ENCODE results near the gene TMEM88. TPM values are rescaled to one million over a fixed set of nuclear protein-coding genes. Genes with fewer than 3 reads are reported as not detected.

The TMEM88 gene
- total RNA-seq, 2 donors from 2014 or later = 16.8 to 26.8 TPM

DNA sequence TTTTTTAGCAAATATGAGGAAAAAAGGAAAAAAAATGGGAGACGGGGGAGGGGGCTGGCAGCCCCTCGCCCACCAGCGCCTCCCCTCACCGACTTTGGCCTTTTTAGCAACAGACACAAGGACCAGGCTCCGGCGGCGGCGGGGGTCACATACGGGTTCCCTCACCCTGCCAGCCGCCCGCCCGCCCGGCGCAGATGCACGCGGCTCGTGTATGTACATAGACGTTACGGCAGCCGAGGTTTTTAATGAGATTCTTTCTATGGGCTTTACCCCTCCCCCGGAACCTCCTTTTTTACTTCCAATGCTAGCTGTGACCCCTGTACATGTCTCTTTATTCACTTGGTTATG is 1.2 kb upstream of the TMEM88 start:
- Mint-ChIP-seq H3K4me3 (no peak overlapping the region), H3K36me3 (ENCODE audit: low read depth) (peaks cover 40% of the 10 kb centered on the region), H3K9me3 (no peaks in the 10 kb centered on the region), H3K27me3 (ENCODE audit: insufficient read depth) (peaks cover 36% of the 10 kb centered on the region), H3K4me1 (peaks cover 14% of the 10 kb centered on the region), H3K27ac (no peak overlapping the region)
- Histone ChIP-seq H3K9ac (ENCODE audit: extremely low read depth, low read length, poor library complexity, severe bottlenecking) (no peak overlapping the region), H3K27ac (ENCODE audit: low read depth, low read length) (no peak overlapping the region), H3K9me3 (ENCODE audit: control insufficient read depth, low read length) (no peaks in the 10 kb centered on the region), H3K27me3 (ENCODE audit: control insufficient read depth, insufficient read depth, low read length, poor library complexity, severe bottlenecking) (no peaks in the 10 kb centered on the region), H3K36me3 (ENCODE audit: control insufficient read depth, insufficient read depth, low read length) (peaks cover 41% of the 10 kb centered on the region), H3K4me3 (ENCODE audit: low read length) (no peak overlapping the region), H3K4me1 (ENCODE audit: control insufficient read depth, insufficient read depth, low read length) (no peaks in the 10 kb centered on the region)
- no peak for TF ChIP-seq CTCF (conservative IDR thresholded peaks at IDR 0.05)
- WGBS, 2 experiments (ENCODE audit: insufficient coverage in 1 of 2, insufficient read length in 1 of 2) = 65 to 80% methylated on average over 17 to 21 of the region's 21 CpGs
- peak; percentile 81 for DNase-seq

GRCh38 chr17:7854078-7854777 is 638 bp upstream of the TMEM88 start:
- Histone ChIP-seq H3K9ac (ENCODE audit: extremely low read depth, low read length, poor library complexity, severe bottlenecking) (peak overlapping the region; percentile 52), H3K27me3 (ENCODE audit: control insufficient read depth, insufficient read depth, low read length, poor library complexity, severe bottlenecking) (no peaks in the 10 kb centered on the region), H3K27ac (ENCODE audit: low read depth, low read length) (no peak overlapping the region), H3K4me1 (ENCODE audit: control insufficient read depth, insufficient read depth, low read length) (no peaks in the 10 kb centered on the region), H3K9me3 (ENCODE audit: control insufficient read depth, low read length) (no peaks in the 10 kb centered on the region), H3K4me3 (ENCODE audit: low read length) (peak overlapping the region; percentile 93), H3K36me3 (ENCODE audit: control insufficient read depth, insufficient read depth, low read length) (peaks cover 42% of the 10 kb centered on the region)
- H3K4me3 Mint-ChIP-seq = no peak overlapping the region
- H3K36me3 Mint-ChIP-seq (ENCODE audit: low read depth) = peaks cover 42% of the 10 kb centered on the region
- WGBS, 2 experiments (ENCODE audit: insufficient coverage in 1 of 2, insufficient read length in 1 of 2) = 63% methylated on average over 24 of the region's 31 CpGs; no CpG with 5 or more reads in 1 of the 2 experiments
- H3K9me3 Mint-ChIP-seq = no peaks in the 10 kb centered on the region
- peak overlapping the region; percentile 81 for H3K27ac Mint-ChIP-seq
- peak; percentile 68 for DNase-seq
- peaks cover 36% of the 10 kb centered on the region for H3K27me3 Mint-ChIP-seq (ENCODE audit: insufficient read depth)
- peaks cover 14% of the 10 kb centered on the region for H3K4me1 Mint-ChIP-seq
- no peak for TF ChIP-seq CTCF (conservative IDR thresholded peaks at IDR 0.05)

DNA sequence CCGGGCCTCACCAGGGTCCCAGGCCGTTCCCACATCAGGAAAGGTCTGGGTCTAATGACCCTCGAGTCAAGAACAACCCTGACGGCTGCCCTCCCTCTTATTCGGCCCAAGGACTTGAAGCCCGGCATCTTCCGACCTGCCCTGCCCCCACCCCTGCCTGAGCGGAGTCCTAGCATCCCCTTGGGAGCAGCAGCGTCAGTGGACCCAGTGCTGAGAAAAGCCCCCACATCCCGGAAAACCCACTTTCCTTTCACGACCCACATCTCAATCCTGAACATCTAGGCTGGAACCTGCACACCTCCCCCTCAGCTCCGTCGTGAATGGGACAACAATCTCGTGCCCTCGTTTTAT is 769 bp downstream of the TMEM88 start:
- peaks cover 36% of the 10 kb centered on the region for H3K27me3 Mint-ChIP-seq (ENCODE audit: insufficient read depth)
- no peaks in the 10 kb centered on the region for H3K9me3 ChIP-seq (ENCODE audit: control insufficient read depth, low read length)
- peak overlapping the region; percentile 93 for H3K4me3 ChIP-seq (ENCODE audit: low read length)
- H3K9me3 Mint-ChIP-seq = no peaks in the 10 kb centered on the region
- peaks cover 35% of the 10 kb centered on the region for H3K36me3 Mint-ChIP-seq (ENCODE audit: low read depth)
- H3K36me3 ChIP-seq (ENCODE audit: control insufficient read depth, insufficient read depth, low read length) = peaks cover 41% of the 10 kb centered on the region
- no peaks in the 10 kb centered on the region for H3K27me3 ChIP-seq (ENCODE audit: control insufficient read depth, insufficient read depth, low read length, poor library complexity, severe bottlenecking)
- H3K27ac ChIP-seq (ENCODE audit: low read depth, low read length) = peak overlapping the region; percentile 38
- WGBS, 2 experiments (ENCODE audit: insufficient coverage in 1 of 2, insufficient read length in 1 of 2) = 11 to 21% methylated on average over 10 to 15 of the region's 15 CpGs
- peaks cover 14% of the 10 kb centered on the region for H3K4me1 Mint-ChIP-seq
- no peaks in the 10 kb centered on the region for H3K4me1 ChIP-seq (ENCODE audit: control insufficient read depth, insufficient read depth, low read length)
- no peak for TF ChIP-seq CTCF (conservative IDR thresholded peaks at IDR 0.05)
- no peak for DNase-seq
- no peak overlapping the region for H3K4me3 Mint-ChIP-seq
- no peak overlapping the region for H3K27ac Mint-ChIP-seq
- peak overlapping the region; percentile 83 for H3K9ac ChIP-seq (ENCODE audit: extremely low read depth, low read length, poor library complexity, severe bottlenecking)
